ENCODE data around the gene TRIM45. TPM values are rescaled to one million over a fixed set of nuclear protein-coding genes. Genes with fewer than 3 reads are reported as not detected.

Gene TRIM45
- total RNA-seq, 1 donor from 2014 or later, result 5.6 TPM

DNA sequence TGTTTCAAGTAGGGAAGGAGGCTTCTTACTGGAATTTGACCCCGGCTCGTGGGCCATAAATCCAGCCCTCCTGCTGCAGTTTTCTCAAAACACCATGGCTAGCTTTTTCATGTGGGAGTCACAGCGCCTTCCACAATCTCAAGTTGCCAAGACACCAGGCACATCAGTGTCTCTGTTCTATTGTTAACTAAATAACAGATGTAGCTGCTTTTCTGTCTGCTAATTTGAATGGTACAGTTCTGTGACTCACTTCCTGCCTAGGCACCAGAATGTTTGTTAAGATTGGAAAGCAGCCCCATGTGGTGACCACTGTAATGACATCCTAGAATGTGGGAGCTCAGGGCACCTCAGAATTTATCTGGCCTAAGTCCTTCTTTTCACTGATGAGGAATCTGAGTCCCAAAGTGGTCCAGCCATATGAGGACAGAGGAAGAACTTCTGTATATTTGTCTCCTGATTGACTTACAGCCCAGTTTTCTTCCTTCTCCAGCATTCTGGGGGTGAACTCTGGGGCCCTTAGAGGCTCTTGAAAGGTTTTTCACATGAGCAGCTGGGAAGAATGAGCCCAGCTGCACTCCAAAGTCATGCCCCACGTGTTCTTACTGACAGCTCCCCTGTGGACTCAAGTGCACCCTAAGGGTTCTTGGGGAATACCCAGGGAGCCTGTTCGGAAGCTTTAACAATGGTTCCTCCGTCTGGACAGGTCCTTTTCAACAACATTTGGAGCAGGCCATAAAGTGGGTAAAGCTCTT is 27.5 kb downstream of the TRIM45 start:
- no peak for DNase-seq (ENCODE audit: extremely low spot score in 2 of 2)
- Histone ChIP-seq H3K4me1 (no peaks in the 10 kb centered on the region), H3K9me3 (no peaks in the 10 kb centered on the region), H3K27ac (peak overlapping the region; percentile 68), H3K36me3 (peaks cover 0 to 4% of the 10 kb centered on the region in 2 donors), H3K4me3 (no peak overlapping the region), H3K27me3 (no peaks in the 10 kb centered on the region)
- no peak for TF ChIP-seq POLR2A (IDR thresholded peaks at IDR 0.05)
- TF ChIP-seq POLR2AphosphoS5 (IDR thresholded peaks at IDR 0.05; ENCODE audit: insufficient read depth in 1 of 2, low read depth in 1 of 2), result no peak
- TF ChIP-seq, protein P1, sequence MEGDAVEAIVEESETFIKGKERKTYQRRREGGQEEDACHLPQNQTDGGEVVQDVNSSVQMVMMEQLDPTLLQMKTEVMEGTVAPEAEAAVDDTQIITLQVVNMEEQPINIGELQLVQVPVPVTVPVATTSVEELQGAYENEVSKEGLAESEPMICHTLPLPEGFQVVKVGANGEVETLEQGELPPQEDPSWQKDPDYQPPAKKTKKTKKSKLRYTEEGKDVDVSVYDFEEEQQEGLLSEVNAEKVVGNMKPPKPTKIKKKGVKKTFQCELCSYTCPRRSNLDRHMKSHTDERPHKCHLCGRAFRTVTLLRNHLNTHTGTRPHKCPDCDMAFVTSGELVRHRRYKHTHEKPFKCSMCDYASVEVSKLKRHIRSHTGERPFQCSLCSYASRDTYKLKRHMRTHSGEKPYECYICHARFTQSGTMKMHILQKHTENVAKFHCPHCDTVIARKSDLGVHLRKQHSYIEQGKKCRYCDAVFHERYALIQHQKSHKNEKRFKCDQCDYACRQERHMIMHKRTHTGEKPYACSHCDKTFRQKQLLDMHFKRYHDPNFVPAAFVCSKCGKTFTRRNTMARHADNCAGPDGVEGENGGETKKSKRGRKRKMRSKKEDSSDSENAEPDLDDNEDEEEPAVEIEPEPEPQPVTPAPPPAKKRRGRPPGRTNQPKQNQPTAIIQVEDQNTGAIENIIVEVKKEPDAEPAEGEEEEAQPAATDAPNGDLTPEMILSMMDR (IDR thresholded peaks at IDR 0.05), result no peak
- intact Hi-C loops (cut with DNase I), result no loop called here

DNA sequence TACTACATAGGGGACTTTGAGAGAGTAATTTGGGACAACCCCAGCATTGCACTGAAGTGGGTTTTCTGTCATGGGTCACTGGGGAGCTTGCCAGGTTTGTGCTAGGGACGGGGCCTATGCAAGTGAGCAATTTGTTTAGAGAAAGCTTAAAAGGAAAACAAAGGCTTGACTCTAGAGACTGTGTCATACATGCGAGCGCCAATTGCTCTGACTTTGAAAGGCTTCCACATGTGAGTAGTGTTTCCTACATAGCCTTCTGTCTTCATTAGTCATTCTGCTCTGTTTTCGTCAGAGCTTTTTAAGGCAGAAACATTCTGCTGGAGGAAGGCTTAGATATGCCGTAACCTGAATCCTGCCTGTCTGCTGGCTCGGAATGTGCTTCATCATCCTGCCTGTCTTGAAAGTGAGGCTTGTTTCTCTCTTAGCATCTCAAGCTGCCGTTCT is 28.4 kb downstream of the TRIM45 start:
- intact Hi-C loops (cut with DNase I), result no loop called here
- Histone ChIP-seq H3K4me3 (no peak overlapping the region), H3K9me3 (no peaks in the 10 kb centered on the region), H3K4me1 (no peaks in the 10 kb centered on the region), H3K27me3 (no peaks in the 10 kb centered on the region), H3K27ac (peak overlapping the region; percentile 68), H3K36me3 (no peaks in the 10 kb centered on the region)
- TF ChIP-seq POLR2AphosphoS5 (IDR thresholded peaks at IDR 0.05; ENCODE audit: insufficient read depth in 1 of 2, low read depth in 1 of 2), result peak in 1 of 2 donors; percentile 84
- TF ChIP-seq, protein P1 (IDR thresholded peaks at IDR 0.05), result no peak
- no peak for TF ChIP-seq POLR2A (IDR thresholded peaks at IDR 0.05)
- DNase-seq (ENCODE audit: extremely low spot score in 2 of 2), result peak in 1 of 2 donors; percentile 90

DNA sequence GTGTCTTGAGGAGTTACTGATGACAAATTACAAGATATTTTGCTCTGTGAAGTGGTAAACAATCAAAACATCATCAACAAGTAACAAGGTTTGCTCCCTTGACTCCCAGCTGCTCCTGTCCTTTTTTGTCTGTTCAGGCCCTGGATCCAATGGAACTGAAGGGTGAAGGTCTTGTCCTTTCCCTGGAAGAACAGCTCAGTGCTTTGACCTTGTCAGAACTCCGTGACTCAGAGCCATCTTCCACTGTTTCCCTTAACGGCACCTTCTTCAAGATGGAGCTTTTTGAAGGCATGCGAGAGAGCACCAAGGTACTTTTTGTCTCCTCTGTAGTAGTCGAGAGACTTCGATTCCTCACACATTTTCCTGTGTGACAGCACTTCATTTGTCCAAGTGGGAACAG is 29.0 kb downstream of the TRIM45 start:
- Histone ChIP-seq H3K9me3 (no peaks in the 10 kb centered on the region), H3K27ac (peak overlapping the region; percentile 68), H3K4me1 (no peaks in the 10 kb centered on the region), H3K36me3 (no peaks in the 10 kb centered on the region), H3K4me3 (no peak overlapping the region), H3K27me3 (no peaks in the 10 kb centered on the region)
- TF ChIP-seq POLR2AphosphoS5 (IDR thresholded peaks at IDR 0.05; ENCODE audit: insufficient read depth in 1 of 2, low read depth in 1 of 2), result no peak
- TF ChIP-seq, protein P1 (IDR thresholded peaks at IDR 0.05), result no peak
- TF ChIP-seq POLR2A (IDR thresholded peaks at IDR 0.05), result no peak
- intact Hi-C loops (cut with DNase I), result no loop called here
- no peak for DNase-seq (ENCODE audit: extremely low spot score in 2 of 2)

DNA sequence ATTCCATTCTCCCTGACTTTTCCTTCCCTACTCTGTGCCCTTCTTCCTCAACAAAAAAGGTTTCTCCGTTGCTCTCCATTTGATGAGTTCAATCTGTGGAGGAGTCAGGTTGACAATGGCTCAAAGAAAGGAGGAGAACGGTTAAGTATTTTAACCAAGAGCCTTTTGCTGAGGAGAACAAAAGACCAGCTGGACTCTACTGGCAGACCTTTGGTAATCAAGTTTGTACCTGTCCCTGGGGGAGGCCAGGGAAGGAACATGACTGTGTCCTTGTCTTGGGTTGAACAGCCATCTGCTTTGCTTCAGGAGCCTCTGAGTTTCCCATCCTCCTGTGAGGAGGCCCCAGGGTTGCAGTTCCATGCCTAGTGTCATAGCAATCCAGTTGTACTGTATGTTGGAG is 31.6 kb downstream of the TRIM45 start:
- DNase-seq (ENCODE audit: extremely low spot score in 2 of 2), result no peak
- H3K4me3 ChIP-seq, result no peak overlapping the region
- H3K9me3 ChIP-seq, result no peaks in the 10 kb centered on the region
- H3K27ac ChIP-seq, result no peak overlapping the region
- H3K4me1 ChIP-seq, result no peaks in the 10 kb centered on the region
- TF ChIP-seq, protein P1 (IDR thresholded peaks at IDR 0.05), result no peak
- TF ChIP-seq POLR2A (IDR thresholded peaks at IDR 0.05) (no peak), POLR2AphosphoS5 (IDR thresholded peaks at IDR 0.05; ENCODE audit: insufficient read depth in 1 of 2, low read depth in 1 of 2) (no peak)
- no peaks in the 10 kb centered on the region for H3K27me3 ChIP-seq
- intact Hi-C loops (cut with DNase I), result no loop called here
- H3K36me3 ChIP-seq, result no peaks in the 10 kb centered on the region

DNA sequence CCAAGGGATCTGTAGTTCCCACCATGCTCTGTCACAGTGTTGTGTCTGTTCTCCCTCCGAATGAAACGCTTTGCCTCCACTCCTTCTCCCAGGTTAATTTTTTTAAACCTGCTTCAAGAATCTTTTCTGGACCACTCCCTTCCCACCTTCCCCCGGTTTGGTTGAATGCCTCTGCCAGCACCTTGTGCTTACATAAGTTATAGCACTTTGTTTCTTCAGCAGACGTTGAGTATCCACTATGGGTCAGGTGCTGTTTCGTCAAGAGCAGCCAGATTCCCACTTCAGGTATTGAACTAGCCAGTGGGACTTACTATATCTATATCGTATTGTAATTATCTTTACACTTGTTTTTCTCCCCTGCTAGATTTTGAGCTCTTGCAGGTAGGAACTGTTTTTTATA is 33.9 kb downstream of the TRIM45 start:
- Histone ChIP-seq H3K4me1 (no peaks in the 10 kb centered on the region), H3K4me3 (no peak overlapping the region), H3K9me3 (no peaks in the 10 kb centered on the region), H3K27me3 (no peaks in the 10 kb centered on the region), H3K27ac (no peak overlapping the region), H3K36me3 (no peaks in the 10 kb centered on the region)
- TF ChIP-seq POLR2AphosphoS5 (IDR thresholded peaks at IDR 0.05; ENCODE audit: insufficient read depth in 1 of 2, low read depth in 1 of 2), result no peak
- no peak for TF ChIP-seq POLR2A (IDR thresholded peaks at IDR 0.05)
- TF ChIP-seq, protein P1 (IDR thresholded peaks at IDR 0.05), result no peak
- intact Hi-C loops (cut with DNase I), result no loop called here
- DNase-seq (ENCODE audit: extremely low spot score in 2 of 2), result no peak
